HAP-1 (cell line): ENCODE measurements around the gene MIX23.

ENCODE experiments used
- DNase-seq, 2 experiments: peaks; one replicate each; pipeline ENCODE4 v3.0.0-alpha.2; 2016 to 2020; ENCODE audit warnings: low spot score in 2 of 2
- H3K27me3 ChIP-seq: fragments of 250-450 bp; sonication (Bioruptor Pico); 2 replicates; pipeline ENCODE4 v1.5.1; 2020; ENCODE audit warnings: low read depth, mild to moderate bottlenecking, moderate library complexity
- H3K36me3 ChIP-seq: fragments of 250-450 bp; sonication (Bioruptor Pico); replicated peaks from 2 replicates; pipeline ENCODE4 v1.5.1; 2020; ENCODE audit warnings: mild to moderate bottlenecking
- H3K4me1 ChIP-seq: fragments of 250-450 bp; sonication (Bioruptor Pico); 2 replicates; pipeline ENCODE4 v1.5.1; 2020; ENCODE audit warnings: mild to moderate bottlenecking
- H3K4me3 ChIP-seq: fragments of 250-450 bp; sonication (Bioruptor Pico); 2 replicates; pipeline ENCODE4 v1.5.1; 2020; ENCODE audit warnings: mild to moderate bottlenecking, moderate library complexity
- H3K9me3 ChIP-seq: fragments of 250-450 bp; sonication (Bioruptor Pico); 2 replicates; pipeline ENCODE4 v1.5.1; 2020; ENCODE audit warnings: mild to moderate bottlenecking, moderate library complexity
- in situ Hi-C: fragments of 300-500 bp; cut with MboI; formaldehyde crosslinking; loops from 3 replicates; pipeline ENCODE4 v1.14.3; 2020; ENCODE audit warnings: low sequenced_read_pairs, inconsistent platforms, mixed read lengths

MIX23 gene

DNA sequence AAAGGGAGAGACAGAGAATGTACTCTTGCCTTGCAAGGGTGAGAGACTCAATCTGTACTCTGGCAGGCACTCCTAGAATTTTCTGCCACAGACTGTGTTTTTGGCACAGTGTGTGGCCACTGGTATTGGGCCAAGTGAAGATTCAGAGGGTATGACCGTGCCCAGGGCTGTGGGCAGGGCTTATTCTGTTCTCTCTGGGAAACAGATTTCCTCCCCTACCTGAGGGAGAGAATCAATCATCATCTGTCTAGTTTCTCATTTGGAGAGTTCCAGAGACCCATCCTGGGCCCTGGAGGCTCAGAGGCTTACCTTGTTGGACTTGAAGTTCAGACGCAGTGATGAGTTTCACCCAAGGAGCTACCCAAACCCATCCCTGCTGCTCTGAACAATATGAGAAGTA lies 29.8 kb downstream of the MIX23 start:
- no peak for DNase-seq
- in situ Hi-C loops = no loop called here
- H3K4me1 ChIP-seq = no peaks in the 10 kb centered on the region

DNA sequence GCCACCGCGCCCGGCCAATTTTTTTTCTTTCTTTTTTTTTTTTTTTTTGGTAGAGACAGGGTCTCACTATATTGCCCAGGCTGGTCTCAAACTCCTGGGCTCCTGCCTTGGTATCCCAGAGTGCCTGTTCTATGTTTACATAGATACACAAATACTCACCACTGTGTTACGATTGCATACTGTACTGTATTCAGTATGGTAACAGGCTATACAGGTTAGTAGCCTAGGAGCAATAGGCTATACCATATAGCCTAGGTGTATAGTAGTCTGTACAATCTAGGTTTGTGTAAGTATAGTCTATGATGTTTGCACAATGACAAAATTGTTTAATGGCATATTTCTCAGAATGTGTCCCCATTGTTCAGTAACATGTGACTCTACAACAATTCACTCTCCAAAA lies 31.4 kb downstream of the MIX23 start:
- DNase-seq = no peak
- in situ Hi-C loops = no loop called here

More for the DNA sequence above, 29.8 kb downstream of the MIX23 start:
- Histone ChIP-seq H3K4me3 (no peak overlapping the region), H3K36me3 (no peaks in the 10 kb centered on the region; the same call in 1 of the 2 replicates), H3K27me3 (no peaks in the 10 kb centered on the region), H3K9me3 (no peaks in the 10 kb centered on the region)

GRCh38 chr3:122350814-122351418 lies 32.1 kb downstream of the MIX23 start:
- no peaks in the 10 kb centered on the region for H3K9me3 ChIP-seq
- H3K36me3 ChIP-seq = no peaks in the 10 kb centered on the region
- in situ Hi-C loops = no loop called here
- H3K4me3 ChIP-seq = no peak overlapping the region
- no peaks in the 10 kb centered on the region for H3K4me1 ChIP-seq
- no peak for DNase-seq
- H3K27me3 ChIP-seq = no peaks in the 10 kb centered on the region

More for the DNA sequence above, 31.4 kb downstream of the MIX23 start:
- Histone ChIP-seq H3K36me3 (no peaks in the 10 kb centered on the region), H3K27me3 (no peaks in the 10 kb centered on the region), H3K4me3 (no peak overlapping the region), H3K9me3 (no peaks in the 10 kb centered on the region), H3K4me1 (no peaks in the 10 kb centered on the region)

DNA sequence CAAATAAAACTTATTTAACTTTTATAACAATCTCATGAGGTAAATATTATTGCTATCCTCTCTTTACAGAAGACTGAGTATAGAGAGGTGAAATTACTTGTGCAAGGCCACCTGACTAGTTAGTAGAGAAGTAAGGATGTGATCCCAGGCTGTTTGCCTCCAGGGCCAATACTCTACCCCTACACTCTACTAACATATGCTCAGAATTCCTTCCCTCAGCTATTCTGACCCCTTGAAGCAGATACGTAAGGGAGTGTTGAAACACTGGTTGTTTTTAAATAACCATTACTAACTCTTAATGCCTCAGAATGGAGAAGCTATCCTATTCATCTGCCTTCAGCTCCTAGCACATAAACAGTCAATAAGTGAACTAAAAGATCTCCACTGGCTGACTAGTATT lies 33.9 kb downstream of the MIX23 start:
- DNase-seq = no peak
- in situ Hi-C loops = no loop called here
- no peaks in the 10 kb centered on the region for H3K4me1 ChIP-seq
- H3K4me3 ChIP-seq = no peak overlapping the region
- H3K9me3 ChIP-seq = no peaks in the 10 kb centered on the region
- H3K27me3 ChIP-seq = no peaks in the 10 kb centered on the region
- H3K36me3 ChIP-seq = no peaks in the 10 kb centered on the region

DNA sequence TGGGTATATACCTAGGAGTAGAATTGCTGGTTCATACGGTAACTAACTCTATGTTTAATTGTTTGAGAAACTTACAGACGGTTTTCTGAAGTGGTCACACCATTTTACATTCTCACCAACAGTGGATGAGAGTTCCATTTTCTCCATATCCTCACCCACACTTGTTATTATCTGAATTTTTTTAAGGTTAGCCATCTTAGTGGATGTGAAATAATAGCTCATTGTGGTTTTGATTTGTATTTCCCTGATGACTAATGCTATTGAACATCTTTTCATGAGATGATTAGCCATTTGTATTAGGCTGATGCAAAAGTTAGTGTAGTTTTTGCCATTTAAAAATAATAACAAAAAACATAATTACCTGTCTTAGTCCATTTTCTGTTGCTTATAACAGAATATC lies 39.4 kb downstream of the MIX23 start:
- H3K9me3 ChIP-seq = no peaks in the 10 kb centered on the region
- no peaks in the 10 kb centered on the region for H3K27me3 ChIP-seq
- no peaks in the 10 kb centered on the region for H3K4me1 ChIP-seq
- H3K36me3 ChIP-seq = no peaks in the 10 kb centered on the region
- H3K4me3 ChIP-seq = no peak overlapping the region
- in situ Hi-C loops = no loop called here
- DNase-seq = no peak

- in situ Hi-C loops = no loop called here
- H3K36me3 ChIP-seq = no peaks in the 10 kb centered on the region
- no peak overlapping the region for H3K4me3 ChIP-seq
- H3K27me3 ChIP-seq = no peaks in the 10 kb centered on the region
- H3K4me1 ChIP-seq = no peaks in the 10 kb centered on the region
- no peak for DNase-seq
- no peaks in the 10 kb centered on the region for H3K9me3 ChIP-seq
These were observed 40.2 kb downstream of the MIX23 start for GRCh38 chr3:122342803-122343202.

DNA sequence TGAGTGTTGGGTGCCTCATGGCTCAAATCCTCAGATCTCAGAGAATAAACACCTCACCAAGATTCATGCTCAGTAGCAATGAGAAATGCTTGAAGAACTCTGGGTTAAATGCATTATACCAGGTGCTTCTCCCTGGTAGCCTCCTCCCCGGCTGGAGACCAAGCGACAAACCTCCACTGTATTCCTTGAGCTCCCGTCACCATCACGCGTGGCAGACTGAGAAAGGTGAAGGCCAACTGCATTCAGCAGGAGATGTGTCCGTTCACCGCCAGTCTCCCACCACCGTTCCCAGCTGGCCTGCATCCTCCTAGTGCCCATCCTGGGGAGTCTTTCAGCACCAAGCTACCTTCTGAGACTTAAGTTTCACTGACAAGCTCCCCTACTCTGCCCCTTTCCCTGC lies 50.5 kb downstream of the MIX23 start:
- peaks cover 3% of the 10 kb centered on the region for H3K27me3 ChIP-seq
- no peaks in the 10 kb centered on the region for H3K36me3 ChIP-seq
- in situ Hi-C loops = no loop called here
- H3K4me1 ChIP-seq = no peaks in the 10 kb centered on the region
- no peak overlapping the region for H3K4me3 ChIP-seq
- no peaks in the 10 kb centered on the region for H3K9me3 ChIP-seq
- no peak for DNase-seq

- Histone ChIP-seq H3K9me3 (no peaks in the 10 kb centered on the region), H3K36me3 (no peaks in the 10 kb centered on the region), H3K27me3 (peaks cover 3% of the 10 kb centered on the region), H3K4me1 (no peaks in the 10 kb centered on the region), H3K4me3 (no peak overlapping the region)
- in situ Hi-C loops = no loop called here
- DNase-seq = no peak
These were observed 51.1 kb downstream of the MIX23 start for GRCh38 chr3:122331886-122332285.

- no peaks in the 10 kb centered on the region for H3K4me1 ChIP-seq
- H3K9me3 ChIP-seq = no peaks in the 10 kb centered on the region
- no peak for DNase-seq
- in situ Hi-C loops = no loop called here
- H3K36me3 ChIP-seq = no peaks in the 10 kb centered on the region
- H3K27me3 ChIP-seq = no peaks in the 10 kb centered on the region
- H3K4me3 ChIP-seq = no peak overlapping the region
These were observed 57.3 kb downstream of the MIX23 start for GRCh38 chr3:122325769-122326168.

DNA sequence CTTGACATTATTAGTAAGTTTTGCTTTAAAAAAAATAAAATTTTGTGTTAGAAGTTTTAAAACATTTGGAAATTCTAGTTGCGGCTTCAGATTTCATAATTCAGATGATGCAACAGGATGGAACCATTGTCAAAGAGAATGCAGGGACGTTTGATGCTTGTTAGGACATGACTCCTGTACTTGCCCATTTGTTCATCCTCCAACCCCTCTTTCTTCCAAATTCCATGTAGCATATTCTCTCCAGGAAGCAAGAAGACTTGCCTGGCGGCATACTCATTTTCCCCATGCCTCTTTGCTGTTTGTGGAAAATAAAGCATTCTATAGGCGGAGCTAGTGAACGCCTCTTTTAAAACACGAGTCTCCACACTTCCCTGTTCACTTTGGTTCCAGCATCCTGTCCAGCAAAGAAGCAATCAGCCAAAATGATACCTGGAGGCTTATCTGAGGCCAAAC lies 58.1 kb downstream of the MIX23 start, which contains the start of gene CSTA:
Gene CSTA, plus strand, starts transcription at position 378 of the 453 bp plus-strand sequence. Its CDS starts 45 bp downstream, at position 423.
- DNase-seq = no peak
- Histone ChIP-seq H3K4me3 (no peak within 1 kb of the TSS), H3K27me3 (no peaks in the 10 kb centered on the region), H3K4me1 (no peaks in the 10 kb centered on the region), H3K9me3 (no peaks in the 10 kb centered on the region), H3K36me3 (no peaks in the 10 kb centered on the region)
- in situ Hi-C loops = no loop called here

- Histone ChIP-seq H3K4me3 (no peak overlapping the region), H3K4me1 (no peaks in the 10 kb centered on the region), H3K36me3 (no peaks in the 10 kb centered on the region), H3K27me3 (no peaks in the 10 kb centered on the region), H3K9me3 (no peaks in the 10 kb centered on the region)
- no peak for DNase-seq
- in situ Hi-C loops = no loop called here
These were observed 60.6 kb downstream of the MIX23 start for GRCh38 chr3:122322095-122323075.

DNA sequence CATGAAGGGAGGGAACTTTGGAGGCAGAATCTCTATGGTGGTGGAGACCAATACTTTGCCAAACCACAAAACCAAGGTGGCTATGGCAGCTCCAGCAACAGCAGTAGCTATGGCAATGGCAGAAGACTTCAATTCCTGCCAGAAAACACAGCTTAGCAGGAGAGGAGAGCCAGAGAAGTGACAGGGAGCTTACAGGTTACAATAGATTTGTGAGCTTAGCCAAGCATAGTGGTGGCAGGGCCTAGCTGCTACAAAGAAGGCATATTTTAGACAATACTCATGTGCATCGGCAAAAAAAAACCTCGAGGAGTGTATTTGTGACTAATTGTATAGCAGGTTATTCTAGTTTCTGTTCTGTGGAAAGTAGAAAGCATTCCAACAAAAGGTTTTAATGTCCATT lies 64.4 kb downstream of the MIX23 start:
- Histone ChIP-seq H3K4me3 (no peak overlapping the region), H3K27me3 (no peaks in the 10 kb centered on the region), H3K36me3 (no peaks in the 10 kb centered on the region), H3K9me3 (no peaks in the 10 kb centered on the region), H3K4me1 (no peaks in the 10 kb centered on the region)
- in situ Hi-C loops = no loop called here
- no peak for DNase-seq

DNA sequence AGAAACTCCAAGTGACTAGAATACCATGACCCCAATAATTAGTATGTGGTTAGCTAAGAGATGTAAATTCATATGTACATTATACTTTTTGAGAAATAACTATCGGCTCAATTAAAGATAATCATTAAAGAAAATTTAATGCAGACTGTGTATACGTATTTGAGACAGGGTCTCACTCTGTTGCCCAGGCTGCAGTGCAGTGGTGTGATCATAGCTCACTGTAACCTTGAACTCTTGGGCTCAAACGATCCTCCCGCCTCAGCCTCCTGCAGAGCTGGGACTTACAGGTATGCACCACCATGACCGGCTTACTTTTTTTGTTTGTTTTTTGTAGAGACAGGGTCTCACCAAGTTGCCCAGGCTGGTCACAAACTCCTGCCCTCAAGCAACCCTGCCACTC lies 66.7 kb downstream of the MIX23 start:
- in situ Hi-C loops = no loop called here
- H3K36me3 ChIP-seq = no peaks in the 10 kb centered on the region
- no peaks in the 10 kb centered on the region for H3K4me1 ChIP-seq
- peaks cover 5% of the 10 kb centered on the region; the same call in 1 of the 2 replicates for H3K27me3 ChIP-seq
- H3K4me3 ChIP-seq = no peak overlapping the region
- no peaks in the 10 kb centered on the region for H3K9me3 ChIP-seq
- DNase-seq = no peak

DNA sequence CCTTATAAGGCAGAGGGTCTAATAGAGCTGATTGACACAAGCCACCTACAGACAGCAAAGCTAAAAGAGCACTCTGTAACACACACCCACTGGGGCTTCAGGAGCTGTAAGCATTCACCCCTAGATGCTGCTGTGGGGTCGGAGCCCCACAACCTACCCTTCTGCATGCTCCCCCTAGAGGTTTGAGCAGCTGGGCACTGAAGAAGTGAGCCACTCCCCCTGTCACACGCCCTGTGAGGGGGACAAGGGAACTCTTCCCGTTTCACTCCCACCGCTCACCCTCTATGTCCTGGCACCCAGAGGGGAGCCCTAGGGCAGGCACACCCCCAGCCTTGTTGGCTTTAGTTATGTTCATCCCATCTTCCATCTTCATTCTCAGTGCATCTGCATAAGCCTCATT lies 67.4 kb downstream of the MIX23 start:
- in situ Hi-C loops = no loop called here
- Histone ChIP-seq H3K36me3 (no peaks in the 10 kb centered on the region), H3K4me3 (no peak overlapping the region), H3K27me3 (peaks cover 7% of the 10 kb centered on the region; the same call in 1 of the 2 replicates), H3K4me1 (no peaks in the 10 kb centered on the region), H3K9me3 (no peaks in the 10 kb centered on the region)
- no peak for DNase-seq
